Heart left ventricle (tissue), 16 donors: ENCODE measurements around the gene SH3BP4. TPM values are rescaled to one million over a fixed set of nuclear protein-coding genes. Genes with fewer than 3 reads are reported as not detected.

Experiments used
- ATAC-seq, 4 donors: fragments of 200-7000 bp; cut with Tn5 transposase; one replicate each; pipeline ENCODE4 v1.9.1; 2020 to 2022; ENCODE audit warnings: moderate library complexity in 4 of 4, mild to moderate bottlenecking in 3 of 4, moderate number of reproducible peaks in 1 of 4
- DNase-seq, 5 donors: peaks; one replicate each; pipeline ENCODE4 v3.0.0-alpha.2; 2020
- H3K27ac ChIP-seq, 12 donors: fragments of 200-600 bp; sonication (generic) in 4 of 12; one replicate each; pipeline versions ENCODE4 v1.5.0 to v1.8.0; 2016 to 2022; ENCODE audit warnings: mild to moderate bottlenecking in 2 of 12
- H3K27me3 ChIP-seq, 9 donors: fragments of 200-600 bp; sonication (generic) in 2 of 9; one replicate each; pipeline versions ENCODE4 v1.5.1 to v1.8.0; 2016 to 2022; ENCODE audit warnings: mild to moderate bottlenecking in 3 of 9
- H3K36me3 ChIP-seq, 9 donors: fragments of 200-600 bp; sonication (generic) in 2 of 9; one replicate each; pipeline versions ENCODE4 v1.5.0 to v1.8.0; 2018 to 2022; ENCODE audit warnings: mild to moderate bottlenecking in 2 of 9
- H3K4me1 ChIP-seq, 12 donors: fragments of 200-600 bp; sonication (generic) in 4 of 12; one replicate each; pipeline versions ENCODE4 v1.5.0 to v1.8.0; 2016 to 2022; ENCODE audit warnings: mild to moderate bottlenecking in 3 of 12
- H3K4me3 ChIP-seq, 12 donors: fragments of 200-600 bp; sonication (generic) in 4 of 12; one replicate each; pipeline versions ENCODE4 v1.5.0 to v1.8.0; 2017 to 2022; ENCODE audit warnings: mild to moderate bottlenecking in 9 of 12, moderate library complexity in 4 of 12
- H3K9me3 ChIP-seq, 12 donors: fragments of 200-600 bp; sonication (generic) in 4 of 12; one replicate each; pipeline versions ENCODE4 v1.5.0 to v1.8.0; 2016 to 2022; ENCODE audit warnings: mild to moderate bottlenecking in 1 of 12
- POLR2A ChIP-seq, 2 donors: fragments of 450-650 bp; IDR thresholded peaks; one replicate each; pipeline ENCODE4 v1.6.1; 2017; ENCODE audit warnings: antibody characterized with exemption in 2 of 2, mild to moderate bottlenecking in 2 of 2, moderate library complexity in 2 of 2
- WGBS, 4 donors: extraction: QIAGEN DNeasy Blood & Tissue Kit in 2 of 4; methylation state at CpG; one replicate each; pipeline versions ENCODE4 v1.1.5 to v1.1.7; 2013 to 2018; 5-methylcytosine and 5-hydroxymethylcytosine counted together
- intact Hi-C, 10 donors: fragments of 100-400 bp; cut with DNase I; formaldehyde crosslinking; loops; one replicate each; pipeline versions ENCODE4 v1.11.1 to v1.14.2; 2022
- polyA plus RNA-seq, 2 donors: library from polyadenylated mRNA; stranded (reverse); fragments of 200-250 nt; gene quantifications; one replicate each; pipeline ENCODE4 v1.2.3, GENCODE V29; 2013
- total RNA-seq, 9 donors: library from RNA; depleted of rRNA in 2 of 9; stranded (reverse); fragments of >200 nt in 2 of 9; fragmentation: NEBNext Ultra II Directional in 3 of 9; extraction: Animal tissue kit (Norgen Biotek cat#: 25700) in 3 of 9; gene quantifications; one replicate each; pipeline versions ENCODE4 v1.1.0 to v1.2.4, GENCODE V29; 2016 to 2023
- TF ChIP-seq, protein P1 (sequence below), 12 donors: fragments of 200-600 bp; sonication (generic) in 4 of 12; IDR thresholded peaks; one replicate each; pipeline versions ENCODE4 v1.5.0 to v1.8.0; 2018 to 2022; ENCODE audit warnings: antibody characterized with exemption in 12 of 12, mild to moderate bottlenecking in 5 of 12
- donor health status: ischemic (EF 13 %, LVEDD 7.1; RV severe dilation, severe dysfunction).
- donor health status: healthy with polysubstance abuse.
- donor health status: DM: no; HTN: yes; CAD: no.
- donor health status: DM: no; HTN: no; CAD: no.
- donor health status: ischemic (EF 25% LVEDD 6.9; RV normal size, moderate dysfunction).
- donor health status: ischemic (EF 25% LVEDD 5.7; RV mildly dilated, moderate dysfunction).
- donor health status: healthy.
- donor health status: DM: yes; HTN: yes; CAD: no.
- donor health status: ischemic (EF 35%, LVEDD 5.7; RV mildly dilated, moderate dysfunction).
- donor health status: nonischemic (EF 11% LVEDD 7.7; RV severe dilation, severe dysfunction).
- donor health status: DM: yes; HTN: yes; CAD: no.
- donor health status: PGD.
- donor health status: ischemic (EF 29% LVEDD 5.4; RV normal size, mild dysfunction).
- donor health status: nonischemic (EF 23%, LVEDD 6.1; RV moderate dilation, normal function).

Gene SH3BP4
- total and polyA plus RNA-seq, 11 donors: 5.4 to 33.5 (median 12.4) TPM

DNA sequence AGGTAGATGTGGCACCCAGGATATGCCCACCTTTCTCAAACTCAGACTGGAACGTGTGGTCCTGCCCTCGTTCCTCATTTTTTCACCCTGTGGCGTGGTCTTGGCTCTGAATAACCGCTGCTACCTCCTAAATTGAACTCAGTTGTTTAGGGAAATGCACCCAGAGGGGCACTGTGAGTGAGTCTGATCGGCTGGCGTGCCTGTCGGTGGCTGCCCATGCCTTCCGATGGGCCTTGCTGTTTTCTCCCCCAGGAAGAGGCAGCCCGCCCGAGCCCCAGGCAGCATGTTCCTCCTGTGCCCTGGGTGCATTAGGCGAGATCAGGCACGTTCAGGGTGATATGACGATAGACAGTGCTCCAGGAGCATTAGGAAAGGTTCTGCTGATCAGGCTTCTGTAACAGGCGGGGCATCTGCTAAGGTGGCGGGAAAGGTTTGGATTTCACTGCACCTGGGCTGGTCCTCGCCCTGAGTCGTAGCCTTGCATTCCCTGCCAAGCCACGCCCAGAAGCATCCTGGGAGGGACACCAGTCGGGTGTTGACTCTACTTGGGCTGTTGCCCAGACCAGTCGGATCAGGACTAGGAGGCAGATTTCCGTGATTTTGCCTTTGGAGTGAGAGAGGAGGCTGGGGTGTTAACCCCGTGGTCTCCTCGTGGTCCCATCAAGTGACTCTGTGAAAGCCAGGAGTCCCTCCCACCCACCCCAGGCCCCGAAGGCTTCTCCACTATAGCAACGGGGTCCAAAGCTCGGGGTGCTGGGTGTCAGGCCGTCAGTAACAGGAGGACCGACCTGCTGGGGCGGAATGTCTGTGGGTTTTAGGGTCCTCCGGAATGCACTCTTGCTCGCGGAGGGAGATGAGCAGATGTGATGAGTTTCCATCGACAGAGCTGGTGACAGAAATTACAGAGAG lies 75.1 kb downstream of the SH3BP4 start:
- TF ChIP-seq, protein P1, sequence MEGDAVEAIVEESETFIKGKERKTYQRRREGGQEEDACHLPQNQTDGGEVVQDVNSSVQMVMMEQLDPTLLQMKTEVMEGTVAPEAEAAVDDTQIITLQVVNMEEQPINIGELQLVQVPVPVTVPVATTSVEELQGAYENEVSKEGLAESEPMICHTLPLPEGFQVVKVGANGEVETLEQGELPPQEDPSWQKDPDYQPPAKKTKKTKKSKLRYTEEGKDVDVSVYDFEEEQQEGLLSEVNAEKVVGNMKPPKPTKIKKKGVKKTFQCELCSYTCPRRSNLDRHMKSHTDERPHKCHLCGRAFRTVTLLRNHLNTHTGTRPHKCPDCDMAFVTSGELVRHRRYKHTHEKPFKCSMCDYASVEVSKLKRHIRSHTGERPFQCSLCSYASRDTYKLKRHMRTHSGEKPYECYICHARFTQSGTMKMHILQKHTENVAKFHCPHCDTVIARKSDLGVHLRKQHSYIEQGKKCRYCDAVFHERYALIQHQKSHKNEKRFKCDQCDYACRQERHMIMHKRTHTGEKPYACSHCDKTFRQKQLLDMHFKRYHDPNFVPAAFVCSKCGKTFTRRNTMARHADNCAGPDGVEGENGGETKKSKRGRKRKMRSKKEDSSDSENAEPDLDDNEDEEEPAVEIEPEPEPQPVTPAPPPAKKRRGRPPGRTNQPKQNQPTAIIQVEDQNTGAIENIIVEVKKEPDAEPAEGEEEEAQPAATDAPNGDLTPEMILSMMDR (IDR thresholded peaks at IDR 0.05): no peak
- TF ChIP-seq POLR2A (IDR thresholded peaks at IDR 0.05): no peak
- DNase-seq (peak in 4 of 5 donors; percentile 57 to 80 (median 72)), ATAC-seq (peak in 3 of 4 donors; percentile 37 to 81 (median 78))
- Histone ChIP-seq H3K36me3 (no peaks in the 10 kb centered on the region), H3K27me3 (no peaks in the 10 kb centered on the region), H3K4me1 (peaks cover 0 to 42% (median 31%) of the 10 kb centered on the region in 12 donors), H3K9me3 (no peaks in the 10 kb centered on the region), H3K27ac (peak overlapping the region in 1 of 12 donors; percentile 11), H3K4me3 (no peak overlapping the region)
- 53 to 67% (median 61%) methylated on average over 32 to 33 of the region's 33 CpGs for WGBS, 4 donors
- intact Hi-C loops: loop anchor here in 1 of 10 donors (2.0 kb wide), 1 partner anchor 72 kb away; no protein-coding TSS in a partner anchor

DNA sequence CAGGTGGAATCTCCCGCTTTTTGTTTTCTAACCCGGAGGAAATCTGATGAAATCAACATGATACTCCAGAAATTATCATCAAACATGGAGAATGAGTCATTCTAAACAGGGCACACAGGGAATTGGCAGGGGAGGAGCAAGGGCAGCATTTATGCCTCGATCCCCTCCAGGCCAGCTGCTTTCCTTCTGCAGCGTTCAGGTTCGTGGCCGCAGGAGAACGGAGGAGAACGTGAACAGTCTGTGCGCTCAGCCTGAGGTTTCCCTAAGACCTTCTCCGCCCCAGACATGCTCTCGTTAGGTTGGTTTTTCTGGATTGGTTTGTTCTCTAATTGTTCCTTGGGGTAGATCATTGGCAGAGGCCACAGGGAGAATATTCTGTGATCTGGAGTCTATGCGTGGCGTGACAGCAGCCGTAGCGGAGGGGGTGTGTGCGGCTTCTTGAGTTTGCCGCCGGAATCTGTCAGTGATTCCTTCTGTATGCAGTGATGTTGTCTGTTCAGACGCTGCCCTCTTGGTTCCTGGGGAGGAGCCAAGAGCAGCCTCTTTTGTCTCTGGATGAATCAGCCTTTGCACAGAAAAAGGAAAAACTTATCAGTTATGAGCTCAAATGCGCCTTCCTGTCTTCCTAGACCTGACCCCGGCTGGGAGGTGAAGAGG lies 75.9 kb downstream of the SH3BP4 start:
- TF ChIP-seq, protein P1 (IDR thresholded peaks at IDR 0.05): no peak
- TF ChIP-seq POLR2A (IDR thresholded peaks at IDR 0.05): no peak
- no peaks in the 10 kb centered on the region for H3K9me3 ChIP-seq
- peak overlapping the region in 1 of 12 donors; percentile 11 for H3K27ac ChIP-seq
- no peak overlapping the region for H3K4me3 ChIP-seq
- no peaks in the 10 kb centered on the region for H3K27me3 ChIP-seq
- H3K36me3 ChIP-seq: no peaks in the 10 kb centered on the region
- WGBS, 4 donors: 75 to 85% (median 82%) methylated on average over 20 to 21 of the region's 21 CpGs
- intact Hi-C loops: loop anchor here in 1 of 10 donors (2.0 kb wide), 1 partner anchor 73 kb away; no protein-coding TSS in a partner anchor
- peaks cover 0 to 42% (median 31%) of the 10 kb centered on the region in 12 donors for H3K4me1 ChIP-seq
- DNase-seq (no peak), ATAC-seq (no peak)

DNA sequence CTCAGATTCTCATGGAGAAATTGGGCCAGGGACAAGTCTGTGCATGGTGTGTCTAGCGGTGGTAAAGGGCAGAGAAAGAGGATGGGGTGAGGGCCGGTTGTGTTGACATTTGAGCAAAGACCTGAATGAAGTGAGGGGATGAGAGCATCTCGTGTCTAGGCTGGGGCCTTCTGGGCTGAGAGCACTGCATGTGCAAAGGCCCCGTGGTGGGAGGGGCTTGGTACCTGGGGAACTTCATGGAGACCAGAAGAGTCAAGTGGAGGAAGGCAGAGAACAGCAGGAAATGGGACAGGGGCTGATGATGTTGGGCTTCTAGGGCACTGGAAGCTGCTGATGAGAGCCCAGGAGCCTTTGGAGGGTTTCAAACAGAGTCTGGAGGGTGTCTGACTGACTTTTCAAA lies 76.8 kb downstream of the SH3BP4 start:
- Histone ChIP-seq H3K4me3 (no peak overlapping the region), H3K9me3 (no peaks in the 10 kb centered on the region), H3K4me1 (peaks cover 0 to 42% (median 31%) of the 10 kb centered on the region in 12 donors), H3K27me3 (no peaks in the 10 kb centered on the region), H3K27ac (no peak overlapping the region), H3K36me3 (no peaks in the 10 kb centered on the region)
- intact Hi-C loops: no loop called here
- DNase-seq (peak in 1 of 5 donors; percentile 5), ATAC-seq (no peak)
- 86 to 96% (median 96%) methylated on average over 4 of the region's 4 CpGs for WGBS, 4 donors
- TF ChIP-seq, protein P1 (IDR thresholded peaks at IDR 0.05): no peak
- TF ChIP-seq POLR2A (IDR thresholded peaks at IDR 0.05): no peak

DNA sequence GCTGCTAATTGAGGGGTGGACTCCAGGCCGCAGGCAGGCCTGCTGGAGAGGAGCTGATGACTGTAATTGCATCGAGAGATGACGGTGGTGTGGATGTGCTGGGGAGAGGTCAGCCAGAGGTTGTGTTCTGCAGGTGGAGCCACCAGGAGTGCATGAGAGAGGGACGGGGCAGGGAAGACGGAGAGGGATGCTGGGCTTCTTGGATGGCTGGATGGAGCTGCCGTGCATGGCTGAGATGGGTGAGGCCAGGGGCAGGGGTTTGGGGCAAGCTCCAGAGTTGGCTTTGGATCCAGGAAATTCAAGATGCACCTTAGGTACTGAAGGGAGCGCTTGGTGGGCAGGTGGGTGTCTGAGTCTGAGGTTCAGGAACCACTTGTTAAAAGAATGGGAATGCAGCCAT lies 77.2 kb downstream of the SH3BP4 start:
- H3K27me3 ChIP-seq: no peaks in the 10 kb centered on the region
- peak in 1 of 5 donors; percentile 2 for DNase-seq
- no peak overlapping the region for H3K4me3 ChIP-seq
- no peak for ATAC-seq
- intact Hi-C loops: no loop called here
- H3K27ac ChIP-seq: no peak overlapping the region
- H3K4me1 ChIP-seq: peaks cover 0 to 42% (median 31%) of the 10 kb centered on the region in 12 donors
- H3K36me3 ChIP-seq: no peaks in the 10 kb centered on the region
- 89 to 95% (median 92%) methylated on average over 7 of the region's 7 CpGs for WGBS, 4 donors
- TF ChIP-seq POLR2A (IDR thresholded peaks at IDR 0.05): no peak
- TF ChIP-seq, protein P1 (IDR thresholded peaks at IDR 0.05): no peak
- H3K9me3 ChIP-seq: no peaks in the 10 kb centered on the region
